ENCODE measurements around the gene GIGYF2. TPM values are rescaled to one million over a fixed set of nuclear protein-coding genes. Genes with fewer than 3 reads are reported as not detected.
A peak's percentile ranks its signal among the peaks of the same experiment; 100 is the strongest.

Gene GIGYF2
- total RNA-seq (10 to 100 TPM; 35.3 to 50.5 TPM), polyA plus RNA-seq (10 to 100 TPM; 10.6 to 18.2 TPM)

DNA sequence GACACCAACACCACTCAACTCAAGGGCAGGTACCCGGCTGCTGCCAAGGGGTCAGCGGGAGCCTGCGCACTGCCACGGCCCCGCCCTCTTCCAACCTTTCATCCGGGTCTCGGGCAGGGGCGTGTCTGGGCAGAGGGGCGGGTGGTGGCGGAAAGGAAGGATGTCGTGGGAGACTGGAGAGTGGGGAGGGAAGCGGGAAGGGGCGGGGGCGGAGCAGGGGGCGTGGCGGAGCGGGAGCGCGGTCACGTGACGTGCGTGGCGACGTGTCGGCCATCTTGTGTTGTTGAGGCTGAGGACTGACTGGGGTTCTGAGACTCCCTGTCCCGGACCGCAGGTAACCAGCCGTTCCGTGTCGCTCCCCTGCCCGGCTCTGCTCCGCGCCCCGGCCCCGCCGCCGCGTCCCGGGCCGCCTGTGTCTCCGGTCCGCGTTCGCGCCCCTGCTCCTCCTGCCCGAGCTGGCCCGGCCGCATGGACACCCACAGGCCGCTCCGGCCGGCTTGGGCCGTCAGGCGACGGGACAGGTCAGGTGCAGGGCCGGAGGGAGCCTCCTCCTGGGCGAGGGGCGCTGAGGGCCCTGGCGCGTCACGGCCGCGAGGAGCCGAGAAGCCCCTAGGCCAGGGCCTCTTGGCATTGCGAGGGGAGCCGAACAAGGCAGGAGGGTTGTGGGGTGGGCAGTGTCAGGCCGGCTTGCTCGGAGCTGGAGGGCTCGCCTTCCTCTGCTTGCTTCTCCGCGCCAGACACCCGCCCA is at the start of gene GIGYF2:
Gene GIGYF2, plus strand, starts transcription at position 273 of the 748 bp plus-strand sequence. CDS start 37,867 bp downstream, outside the sequence.
- peaks cover 8 to 32% (median 17%) of the 10 kb centered on the region in 4 donors for H3K4me1 ChIP-seq (ENCODE audit: control insufficient read depth in 4 of 4, insufficient read depth in 4 of 4, low read length in 3 of 4)
- peak within 1 kb of the TSS; percentile 81 to 98 for H3K9ac ChIP-seq (ENCODE audit: low read depth in 1 of 2, low read length in 2 of 2)
- DNase-seq (ENCODE audit: low spot score), result peak; percentile 97
- WGBS, result 1% methylated on average over 71 of the region's 71 CpGs
- H3K36me3 ChIP-seq (ENCODE audit: control insufficient read depth in 4 of 4, insufficient read depth in 3 of 4, low read depth in 1 of 4, low read length in 3 of 4), result peaks cover 0 to 2% (median 0%) of the 10 kb centered on the region in 4 donors
- no peaks in the 10 kb centered on the region for H3K9me3 ChIP-seq (ENCODE audit: control insufficient read depth in 4 of 4, low read length in 3 of 4)
- no peaks in the 10 kb centered on the region for H3K27me3 ChIP-seq (ENCODE audit: control insufficient read depth in 4 of 4, insufficient read depth in 4 of 4, low read length in 3 of 4)
- peak; percentile 72 to 75 for TF ChIP-seq RXRA (IDR thresholded peaks at IDR 0.05)
- TF ChIP-seq, protein P1, sequence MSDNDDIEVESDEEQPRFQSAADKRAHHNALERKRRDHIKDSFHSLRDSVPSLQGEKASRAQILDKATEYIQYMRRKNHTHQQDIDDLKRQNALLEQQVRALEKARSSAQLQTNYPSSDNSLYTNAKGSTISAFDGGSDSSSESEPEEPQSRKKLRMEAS (IDR thresholded peaks at IDR 0.05), result peak; percentile 54
- no peak for TF ChIP-seq HNF4G (IDR thresholded peaks at IDR 0.05)
- TF ChIP-seq RAD21 (IDR thresholded peaks at IDR 0.05), result peak in 1 of 2 donors; percentile 30
- TF ChIP-seq HNF4A (conservative IDR thresholded peaks at IDR 0.05), result peak in 1 of 2 donors; percentile 65
- peak; percentile 83 for TF ChIP-seq SP1 (IDR thresholded peaks at IDR 0.05)
- TF ChIP-seq, protein P2, sequence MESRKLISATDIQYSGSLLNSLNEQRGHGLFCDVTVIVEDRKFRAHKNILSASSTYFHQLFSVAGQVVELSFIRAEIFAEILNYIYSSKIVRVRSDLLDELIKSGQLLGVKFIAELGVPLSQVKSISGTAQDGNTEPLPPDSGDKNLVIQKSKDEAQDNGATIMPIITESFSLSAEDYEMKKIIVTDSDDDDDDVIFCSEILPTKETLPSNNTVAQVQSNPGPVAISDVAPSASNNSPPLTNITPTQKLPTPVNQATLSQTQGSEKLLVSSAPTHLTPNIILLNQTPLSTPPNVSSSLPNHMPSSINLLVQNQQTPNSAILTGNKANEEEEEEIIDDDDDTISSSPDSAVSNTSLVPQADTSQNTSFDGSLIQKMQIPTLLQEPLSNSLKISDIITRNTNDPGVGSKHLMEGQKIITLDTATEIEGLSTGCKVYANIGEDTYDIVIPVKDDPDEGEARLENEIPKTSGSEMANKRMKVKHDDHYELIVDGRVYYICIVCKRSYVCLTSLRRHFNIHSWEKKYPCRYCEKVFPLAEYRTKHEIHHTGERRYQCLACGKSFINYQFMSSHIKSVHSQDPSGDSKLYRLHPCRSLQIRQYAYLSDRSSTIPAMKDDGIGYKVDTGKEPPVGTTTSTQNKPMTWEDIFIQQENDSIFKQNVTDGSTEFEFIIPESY (IDR thresholded peaks at IDR 0.05), result peak; percentile 57
- peak; percentile 15 for TF ChIP-seq FOXA2 (IDR thresholded peaks at IDR 0.05)
- TF ChIP-seq YY1 (IDR thresholded peaks at IDR 0.05), result peak; percentile 97
- TF ChIP-seq JUND (IDR thresholded peaks at IDR 0.05), result peak in 1 of 2 donors; percentile 8
- TF ChIP-seq, protein P3, sequence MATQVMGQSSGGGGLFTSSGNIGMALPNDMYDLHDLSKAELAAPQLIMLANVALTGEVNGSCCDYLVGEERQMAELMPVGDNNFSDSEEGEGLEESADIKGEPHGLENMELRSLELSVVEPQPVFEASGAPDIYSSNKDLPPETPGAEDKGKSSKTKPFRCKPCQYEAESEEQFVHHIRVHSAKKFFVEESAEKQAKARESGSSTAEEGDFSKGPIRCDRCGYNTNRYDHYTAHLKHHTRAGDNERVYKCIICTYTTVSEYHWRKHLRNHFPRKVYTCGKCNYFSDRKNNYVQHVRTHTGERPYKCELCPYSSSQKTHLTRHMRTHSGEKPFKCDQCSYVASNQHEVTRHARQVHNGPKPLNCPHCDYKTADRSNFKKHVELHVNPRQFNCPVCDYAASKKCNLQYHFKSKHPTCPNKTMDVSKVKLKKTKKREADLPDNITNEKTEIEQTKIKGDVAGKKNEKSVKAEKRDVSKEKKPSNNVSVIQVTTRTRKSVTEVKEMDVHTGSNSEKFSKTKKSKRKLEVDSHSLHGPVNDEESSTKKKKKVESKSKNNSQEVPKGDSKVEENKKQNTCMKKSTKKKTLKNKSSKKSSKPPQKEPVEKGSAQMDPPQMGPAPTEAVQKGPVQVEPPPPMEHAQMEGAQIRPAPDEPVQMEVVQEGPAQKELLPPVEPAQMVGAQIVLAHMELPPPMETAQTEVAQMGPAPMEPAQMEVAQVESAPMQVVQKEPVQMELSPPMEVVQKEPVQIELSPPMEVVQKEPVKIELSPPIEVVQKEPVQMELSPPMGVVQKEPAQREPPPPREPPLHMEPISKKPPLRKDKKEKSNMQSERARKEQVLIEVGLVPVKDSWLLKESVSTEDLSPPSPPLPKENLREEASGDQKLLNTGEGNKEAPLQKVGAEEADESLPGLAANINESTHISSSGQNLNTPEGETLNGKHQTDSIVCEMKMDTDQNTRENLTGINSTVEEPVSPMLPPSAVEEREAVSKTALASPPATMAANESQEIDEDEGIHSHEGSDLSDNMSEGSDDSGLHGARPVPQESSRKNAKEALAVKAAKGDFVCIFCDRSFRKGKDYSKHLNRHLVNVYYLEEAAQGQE (IDR thresholded peaks at IDR 0.05), result no peak
- TF ChIP-seq NR2F2 (IDR thresholded peaks at IDR 0.05), result peak; percentile 74
- TF ChIP-seq, protein P4, sequence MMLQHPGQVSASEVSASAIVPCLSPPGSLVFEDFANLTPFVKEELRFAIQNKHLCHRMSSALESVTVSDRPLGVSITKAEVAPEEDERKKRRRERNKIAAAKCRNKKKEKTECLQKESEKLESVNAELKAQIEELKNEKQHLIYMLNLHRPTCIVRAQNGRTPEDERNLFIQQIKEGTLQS (IDR thresholded peaks at IDR 0.05), result no peak
- TF ChIP-seq, protein P5, sequence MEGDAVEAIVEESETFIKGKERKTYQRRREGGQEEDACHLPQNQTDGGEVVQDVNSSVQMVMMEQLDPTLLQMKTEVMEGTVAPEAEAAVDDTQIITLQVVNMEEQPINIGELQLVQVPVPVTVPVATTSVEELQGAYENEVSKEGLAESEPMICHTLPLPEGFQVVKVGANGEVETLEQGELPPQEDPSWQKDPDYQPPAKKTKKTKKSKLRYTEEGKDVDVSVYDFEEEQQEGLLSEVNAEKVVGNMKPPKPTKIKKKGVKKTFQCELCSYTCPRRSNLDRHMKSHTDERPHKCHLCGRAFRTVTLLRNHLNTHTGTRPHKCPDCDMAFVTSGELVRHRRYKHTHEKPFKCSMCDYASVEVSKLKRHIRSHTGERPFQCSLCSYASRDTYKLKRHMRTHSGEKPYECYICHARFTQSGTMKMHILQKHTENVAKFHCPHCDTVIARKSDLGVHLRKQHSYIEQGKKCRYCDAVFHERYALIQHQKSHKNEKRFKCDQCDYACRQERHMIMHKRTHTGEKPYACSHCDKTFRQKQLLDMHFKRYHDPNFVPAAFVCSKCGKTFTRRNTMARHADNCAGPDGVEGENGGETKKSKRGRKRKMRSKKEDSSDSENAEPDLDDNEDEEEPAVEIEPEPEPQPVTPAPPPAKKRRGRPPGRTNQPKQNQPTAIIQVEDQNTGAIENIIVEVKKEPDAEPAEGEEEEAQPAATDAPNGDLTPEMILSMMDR (IDR thresholded peaks at IDR 0.05; ENCODE audit: low read depth, low read length, missing input control), result no peak
- TF ChIP-seq GABPA (IDR thresholded peaks at IDR 0.05 in 1 of 2, conservative IDR thresholded peaks at IDR 0.05 in 1 of 2), result peak in 1 of 2 donors; percentile 76
- peak; percentile 63 to 75 for TF ChIP-seq EGR1 (IDR thresholded peaks at IDR 0.05; ENCODE audit: low read depth in 2 of 2)
- no peak for TF ChIP-seq FOXA1 (IDR thresholded peaks at IDR 0.05)
- TF ChIP-seq TAF1 (conservative IDR thresholded peaks at IDR 0.05), result no peak
- H3K27ac ChIP-seq (ENCODE audit: low read depth in 1 of 2, low read length in 2 of 2), result peak within 1 kb of the TSS; percentile 96 to 98
- H3K4me3 ChIP-seq (ENCODE audit: low read depth in 1 of 3, low read length in 3 of 3), result peak within 1 kb of the TSS; percentile 74 to 92 (median 89)
